Endodermal cell (in vitro differentiated cells): ENCODE data around the gene SPRR2E. TPM values are rescaled to one million over a fixed set of nuclear protein-coding genes. Genes with fewer than 3 reads are reported as not detected.
"Not testable (repeated sequence)": the region's sequence is repeated elsewhere in the genome, so short reads cannot be mapped to it uniquely, and the experiment has no call there.

Source experiments
- DNase-seq: peaks from one replicate; pipeline ENCODE4 v3.0.0-alpha.2; 2017
- H3K27ac ChIP-seq: 2 replicates; pipeline ENCODE4 v1.5.1; 2013; ENCODE audit warnings: mild to moderate bottlenecking, low read depth, low read length, moderate library complexity
- H3K27me3 ChIP-seq: 2 replicates; pipeline ENCODE4 v1.6.1; 2013; ENCODE audit warnings: mild to moderate bottlenecking, low read length, moderate library complexity; ENCODE audit not compliant: insufficient read depth, control insufficient read depth, poor library complexity, severe bottlenecking
- H3K36me3 ChIP-seq: 2 replicates; pipeline ENCODE4 v1.7.0; 2013; ENCODE audit warnings: mild to moderate bottlenecking, low read length, moderate library complexity; ENCODE audit not compliant: control insufficient read depth, insufficient read depth
- H3K4me1 ChIP-seq: one replicate; pipeline ENCODE4 v1.7.0; 2013; ENCODE audit warnings: low read length; ENCODE audit not compliant: control insufficient read depth, insufficient read depth
- H3K4me3 ChIP-seq: 2 replicates; pipeline ENCODE4 v1.5.1; 2013; ENCODE audit warnings: mild to moderate bottlenecking, low read length, moderate library complexity
- H3K9ac ChIP-seq: 2 replicates; pipeline ENCODE4 v1.6.1; 2013; ENCODE audit warnings: mild to moderate bottlenecking, low read length, moderate library complexity; ENCODE audit not compliant: poor library complexity, severe bottlenecking; ENCODE audit errors: extremely low read depth
- H3K9me3 ChIP-seq: 2 replicates; pipeline ENCODE4 v1.6.1; 2013; ENCODE audit warnings: mild to moderate bottlenecking, low read length, moderate library complexity; ENCODE audit not compliant: control insufficient read depth
- H3K27ac Mint-ChIP-seq: 2 replicates; pipeline ENCODE4 v1.8.0; 2020; ENCODE audit warnings: mixed read lengths
- H3K27me3 Mint-ChIP-seq: 2 replicates; pipeline ENCODE4 v1.8.0; 2021; ENCODE audit warnings: mild to moderate bottlenecking, mixed read lengths; ENCODE audit not compliant: insufficient read depth
- H3K36me3 Mint-ChIP-seq: 2 replicates; pipeline ENCODE4 v1.8.0; 2020; ENCODE audit warnings: low read depth, mixed read lengths
- H3K4me1 Mint-ChIP-seq: 2 replicates; pipeline ENCODE4 v1.8.0; 2020; ENCODE audit warnings: mixed read lengths
- H3K4me3 Mint-ChIP-seq: 2 replicates; pipeline ENCODE4 v1.8.0; 2020; ENCODE audit warnings: mild to moderate bottlenecking, moderate library complexity, mixed read lengths
- H3K9me3 Mint-ChIP-seq: 2 replicates; pipeline ENCODE4 v1.8.0; 2020; ENCODE audit warnings: mild to moderate bottlenecking, mixed read lengths
- CTCF ChIP-seq: fragments of 200-600 bp; sonication (generic); conservative IDR thresholded peaks from 2 replicates; pipeline ENCODE4 v1.5.0; 2021; ENCODE audit warnings: antibody characterized with exemption, mild to moderate bottlenecking
- WGBS, 2 experiments: methylation state at CpG; one replicate each; pipeline versions ENCODE4 v1.1.5 to v1.1.7; 2013; ENCODE audit warnings: missing lambda C conversion rate in 2 of 2, mixed read lengths in 1 of 2; ENCODE audit not compliant: insufficient coverage in 1 of 2, insufficient read length in 1 of 2; 5-methylcytosine and 5-hydroxymethylcytosine counted together
- total RNA-seq, 2 donors: library from RNA; stranded (reverse); fragmentation: NEBNext Ultra II Directional in 1 of 2; extraction: Animal tissue kit (Norgen Biotek cat#: 25700) in 1 of 2; gene quantifications; 2 replicates in 1 of 2; 3 replicates in 1 of 2; pipeline ENCODE4 v1.2.1, GENCODE V29; 2021

The SPRR2E gene
- total RNA-seq, 2 donors from 2014 or later = not detected

- Mint-ChIP-seq H3K4me3 (no peak overlapping the region), H3K27me3 (no peaks in the 10 kb centered on the region), H3K36me3 (peaks cover 9% of the 10 kb centered on the region), H3K27ac (peak overlapping the region; percentile 70), H3K9me3 (peaks cover 19% of the 10 kb centered on the region), H3K4me1 (peaks cover 11% of the 10 kb centered on the region)
- Histone ChIP-seq H3K9ac (no peak overlapping the region), H3K27me3 (no peaks in the 10 kb centered on the region), H3K4me1 (no peaks in the 10 kb centered on the region), H3K4me3 (peak overlapping the region; percentile 37), H3K27ac (no peak overlapping the region), H3K36me3 (no peaks in the 10 kb centered on the region), H3K9me3 (peaks cover 14% of the 10 kb centered on the region)
- TF ChIP-seq CTCF = no peak
- 85 to 97% methylated on average over 3 of the region's 3 CpGs for WGBS, 2 experiments
- no peak for DNase-seq
These were observed 25.2 kb upstream of the SPRR2E start for GRCh38 chr1:153119491-153119971.

- H3K9ac ChIP-seq, H3K4me1 Mint-ChIP-seq, H3K27ac ChIP-seq, H3K9me3 Mint-ChIP-seq, H3K4me1 ChIP-seq, H3K27me3 Mint-ChIP-seq, H3K36me3 Mint-ChIP-seq, H3K9me3 ChIP-seq, DNase-seq, H3K4me3 Mint-ChIP-seq, H3K27ac Mint-ChIP-seq, H3K36me3 ChIP-seq, H3K4me3 ChIP-seq, H3K27me3 ChIP-seq: not testable (repeated sequence)
These were observed 20.9 kb upstream of the SPRR2E start for GRCh38 chr1:153115264-153115663.

GRCh38 chr1:153113416-153113815 is 19.1 kb upstream of the SPRR2E start, which contains the start of gene SPRR2F:
SPRR2F (minus strand) TSS chr1:153113516; CDS start chr1:153112733, 783 bp downstream.
- no peaks in the 10 kb centered on the region for H3K4me1 Mint-ChIP-seq
- H3K27ac Mint-ChIP-seq = no peak within 1 kb of the TSS
- no peak for TF ChIP-seq CTCF
- peaks cover 4% of the 10 kb centered on the region for H3K9me3 Mint-ChIP-seq
- Histone ChIP-seq H3K9me3 (no peaks in the 10 kb centered on the region), H3K9ac (no peak within 1 kb of the TSS), H3K27ac (no peak within 1 kb of the TSS), H3K4me3 (no peak within 1 kb of the TSS), H3K36me3 (no peaks in the 10 kb centered on the region), H3K4me1 (no peaks in the 10 kb centered on the region), H3K27me3 (no peaks in the 10 kb centered on the region)
- H3K36me3 Mint-ChIP-seq = no peaks in the 10 kb centered on the region
- no peak for DNase-seq
- WGBS, 2 experiments = 86 to 100% methylated on average over 3 of the region's 3 CpGs
- peaks cover under 1% of the 10 kb centered on the region for H3K27me3 Mint-ChIP-seq
- no peak within 1 kb of the TSS for H3K4me3 Mint-ChIP-seq

- WGBS, 2 experiments = 90 to 100% methylated on average over 1 to 5 of the region's 5 CpGs
- not testable (repeated sequence) for H3K36me3 Mint-ChIP-seq
- H3K9me3 Mint-ChIP-seq = peaks cover 10% of the 10 kb centered on the region
These were observed 18.1 kb upstream of the SPRR2E start for GRCh38 chr1:153112454-153112853.

More at GRCh38 chr1:153112454-153112853, 18.1 kb upstream of the SPRR2E start:
- H3K4me1 Mint-ChIP-seq, H3K36me3 ChIP-seq, H3K27ac ChIP-seq, H3K4me3 ChIP-seq, H3K9ac ChIP-seq, H3K9me3 ChIP-seq, H3K27ac Mint-ChIP-seq, H3K4me1 ChIP-seq, DNase-seq, H3K4me3 Mint-ChIP-seq, H3K27me3 ChIP-seq, H3K27me3 Mint-ChIP-seq: not testable (repeated sequence)
